ENCODE results near the gene TMEM164.

Gene TMEM164

GRCh38 chrX:110171442-110171841 is 168.5 kb downstream of the TMEM164 start:
- Histone ChIP-seq H3K9ac (ENCODE audit: low read length) (no peak overlapping the region), H3K27me3 (replicated peaks; ENCODE audit: insufficient read depth, low read length) (no peaks in the 10 kb centered on the region), H2AFZ (ENCODE audit: low read length) (no peak overlapping the region), H3K4me3 (ENCODE audit: low read length) (no peak overlapping the region), H3K4me1 (ENCODE audit: low read length) (no peaks in the 10 kb centered on the region), H3K36me3 (replicated peaks; ENCODE audit: insufficient read depth, low read length) (no peaks in the 10 kb centered on the region), H3F3A (ENCODE audit: insufficient read depth, low read length) (no peaks in the 10 kb centered on the region), H3K4me2 (ENCODE audit: low read depth, low read length) (no peak overlapping the region), H3K9me2 (replicated peaks; ENCODE audit: insufficient read depth, low read length) (no peaks in the 10 kb centered on the region), H3K9me3 (replicated peaks; ENCODE audit: insufficient read depth, low read length) (no peaks in the 10 kb centered on the region), H3K27ac (ENCODE audit: low read length) (no peak overlapping the region), H3K79me2 (ENCODE audit: low read length) (no peaks in the 10 kb centered on the region), H4K20me1 (ENCODE audit: insufficient read depth, low read length) (no peaks in the 10 kb centered on the region)
- TF ChIP-seq EZH2phosphoT487 (IDR thresholded peaks at IDR 0.05; ENCODE audit: low read length) (no peak), CTCF (IDR thresholded peaks at IDR 0.05; ENCODE audit: low read length) (no peak), EZH2 (optimal IDR thresholded peaks at IDR 0.05; ENCODE audit: low read depth, low read length) (no peak)
- no peak for DNase-seq

- no peak overlapping the region for H3K27ac ChIP-seq (ENCODE audit: low read length)
- no peaks in the 10 kb centered on the region for H3K9me2 ChIP-seq (replicated peaks; ENCODE audit: insufficient read depth, low read length)
- no peaks in the 10 kb centered on the region for H3K27me3 ChIP-seq (replicated peaks; ENCODE audit: insufficient read depth, low read length)
- TF ChIP-seq EZH2phosphoT487 (IDR thresholded peaks at IDR 0.05; ENCODE audit: low read length) (no peak), EZH2 (optimal IDR thresholded peaks at IDR 0.05; ENCODE audit: low read depth, low read length) (no peak), CTCF (IDR thresholded peaks at IDR 0.05; ENCODE audit: low read length) (no peak)
- H3K79me2 ChIP-seq (ENCODE audit: low read length), result peaks cover 4% of the 10 kb centered on the region; the same call in 1 of the 2 replicates
- no peaks in the 10 kb centered on the region for H3F3A ChIP-seq (ENCODE audit: insufficient read depth, low read length)
- DNase-seq, result no peak
- H3K4me1 ChIP-seq (ENCODE audit: low read length), result no peaks in the 10 kb centered on the region
- no peaks in the 10 kb centered on the region for H3K36me3 ChIP-seq (replicated peaks; ENCODE audit: insufficient read depth, low read length)
- no peak overlapping the region for H3K4me3 ChIP-seq (ENCODE audit: low read length)
- no peaks in the 10 kb centered on the region for H4K20me1 ChIP-seq (ENCODE audit: insufficient read depth, low read length)
- no peak overlapping the region for H2AFZ ChIP-seq (ENCODE audit: low read length)
- H3K9ac ChIP-seq (ENCODE audit: low read length), result no peak overlapping the region
- no peaks in the 10 kb centered on the region for H3K9me3 ChIP-seq (replicated peaks; ENCODE audit: insufficient read depth, low read length)
- H3K4me2 ChIP-seq (ENCODE audit: low read depth, low read length), result no peak overlapping the region
Measured at GRCh38 chrX:110172215-110172614, 169.3 kb downstream of the TMEM164 start.

- Histone ChIP-seq H3F3A (ENCODE audit: insufficient read depth, low read length) (no peaks in the 10 kb centered on the region), H4K20me1 (ENCODE audit: insufficient read depth, low read length) (no peaks in the 10 kb centered on the region), H3K9me3 (replicated peaks; ENCODE audit: insufficient read depth, low read length) (no peaks in the 10 kb centered on the region), H3K4me2 (ENCODE audit: low read depth, low read length) (no peak overlapping the region), H3K79me2 (ENCODE audit: low read length) (peaks cover 4% of the 10 kb centered on the region; the same call in 1 of the 2 replicates), H3K9me2 (replicated peaks; ENCODE audit: insufficient read depth, low read length) (no peaks in the 10 kb centered on the region), H3K4me1 (ENCODE audit: low read length) (no peaks in the 10 kb centered on the region), H3K27me3 (replicated peaks; ENCODE audit: insufficient read depth, low read length) (no peaks in the 10 kb centered on the region), H3K36me3 (replicated peaks; ENCODE audit: insufficient read depth, low read length) (no peaks in the 10 kb centered on the region), H2AFZ (ENCODE audit: low read length) (no peak overlapping the region), H3K9ac (ENCODE audit: low read length) (no peak overlapping the region), H3K27ac (ENCODE audit: low read length) (no peak overlapping the region), H3K4me3 (ENCODE audit: low read length) (no peak overlapping the region)
- DNase-seq, result no peak
- TF ChIP-seq CTCF (IDR thresholded peaks at IDR 0.05; ENCODE audit: low read length) (no peak), EZH2phosphoT487 (IDR thresholded peaks at IDR 0.05; ENCODE audit: low read length) (no peak), EZH2 (optimal IDR thresholded peaks at IDR 0.05; ENCODE audit: low read depth, low read length) (no peak)
Measured at GRCh38 chrX:110173192-110174175, 170.6 kb downstream of the TMEM164 start.

Measured in MM.1S (cell line).